ENCODE measurements around the gene ZSWIM1. TPM values are rescaled to one million over a fixed set of nuclear protein-coding genes. Genes with fewer than 3 reads are reported as not detected.

The ZSWIM1 gene
- total and polyA plus RNA-seq, 2 of the 13 experiments (the other 11 are each of a cell fraction or from before 2014, with no cell fraction given) = 9.5 to 11.7 TPM

DNA sequence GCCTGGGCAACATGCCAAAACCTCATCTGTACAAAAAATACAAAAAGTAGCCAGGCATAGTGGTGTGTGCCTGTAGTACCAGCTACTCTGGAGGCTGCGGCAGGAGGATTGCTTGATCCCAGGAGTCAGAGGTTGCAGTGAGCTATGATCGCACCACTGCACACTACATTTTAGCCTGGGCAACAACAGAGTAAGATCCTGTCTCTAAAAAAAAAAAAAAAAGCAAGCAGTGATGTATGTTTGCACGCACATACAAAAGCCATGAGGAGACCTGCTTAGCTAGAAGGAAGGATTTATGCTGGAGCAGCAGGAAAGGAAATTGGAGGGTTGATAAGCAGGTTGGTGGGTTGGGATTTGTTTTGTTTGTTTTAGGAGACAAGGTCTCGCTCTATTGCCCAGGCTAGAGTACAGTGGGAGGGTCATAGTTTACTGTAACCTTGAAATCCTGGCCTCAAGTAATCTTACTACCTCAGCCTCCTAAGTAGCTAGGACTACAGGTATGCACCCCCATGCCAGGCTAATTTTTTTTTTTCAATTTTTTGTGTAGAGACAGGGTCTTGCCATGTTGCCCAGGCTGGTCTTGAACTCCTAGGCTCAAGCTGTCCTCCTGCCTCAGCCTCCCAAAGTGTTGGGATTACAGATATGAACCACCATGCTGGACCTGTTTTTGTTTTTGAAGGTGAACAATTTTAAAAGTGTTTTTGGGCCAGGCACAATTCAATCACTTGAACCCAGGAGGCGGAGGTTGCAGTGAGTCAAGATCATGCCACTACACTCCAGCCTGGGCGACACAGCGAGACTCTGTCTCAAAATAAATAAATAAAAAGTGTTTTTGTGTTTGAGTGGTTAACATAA is 19.6 kb upstream of the ZSWIM1 start (continued):
- TF ChIP-seq, protein P1, sequence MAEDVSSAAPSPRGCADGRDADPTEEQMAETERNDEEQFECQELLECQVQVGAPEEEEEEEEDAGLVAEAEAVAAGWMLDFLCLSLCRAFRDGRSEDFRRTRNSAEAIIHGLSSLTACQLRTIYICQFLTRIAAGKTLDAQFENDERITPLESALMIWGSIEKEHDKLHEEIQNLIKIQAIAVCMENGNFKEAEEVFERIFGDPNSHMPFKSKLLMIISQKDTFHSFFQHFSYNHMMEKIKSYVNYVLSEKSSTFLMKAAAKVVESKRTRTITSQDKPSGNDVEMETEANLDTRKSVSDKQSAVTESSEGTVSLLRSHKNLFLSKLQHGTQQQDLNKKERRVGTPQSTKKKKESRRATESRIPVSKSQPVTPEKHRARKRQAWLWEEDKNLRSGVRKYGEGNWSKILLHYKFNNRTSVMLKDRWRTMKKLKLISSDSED (CRISPR knock-in tag; IDR thresholded peaks at IDR 0.05) = no peak
- TF ChIP-seq, protein P2, sequence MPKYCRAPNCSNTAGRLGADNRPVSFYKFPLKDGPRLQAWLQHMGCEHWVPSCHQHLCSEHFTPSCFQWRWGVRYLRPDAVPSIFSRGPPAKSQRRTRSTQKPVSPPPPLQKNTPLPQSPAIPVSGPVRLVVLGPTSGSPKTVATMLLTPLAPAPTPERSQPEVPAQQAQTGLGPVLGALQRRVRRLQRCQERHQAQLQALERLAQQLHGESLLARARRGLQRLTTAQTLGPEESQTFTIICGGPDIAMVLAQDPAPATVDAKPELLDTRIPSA (CRISPR knock-in tag; IDR thresholded peaks at IDR 0.05; ENCODE audit: borderline replicate concordance) = no peak
- TF ChIP-seq, protein P3, sequence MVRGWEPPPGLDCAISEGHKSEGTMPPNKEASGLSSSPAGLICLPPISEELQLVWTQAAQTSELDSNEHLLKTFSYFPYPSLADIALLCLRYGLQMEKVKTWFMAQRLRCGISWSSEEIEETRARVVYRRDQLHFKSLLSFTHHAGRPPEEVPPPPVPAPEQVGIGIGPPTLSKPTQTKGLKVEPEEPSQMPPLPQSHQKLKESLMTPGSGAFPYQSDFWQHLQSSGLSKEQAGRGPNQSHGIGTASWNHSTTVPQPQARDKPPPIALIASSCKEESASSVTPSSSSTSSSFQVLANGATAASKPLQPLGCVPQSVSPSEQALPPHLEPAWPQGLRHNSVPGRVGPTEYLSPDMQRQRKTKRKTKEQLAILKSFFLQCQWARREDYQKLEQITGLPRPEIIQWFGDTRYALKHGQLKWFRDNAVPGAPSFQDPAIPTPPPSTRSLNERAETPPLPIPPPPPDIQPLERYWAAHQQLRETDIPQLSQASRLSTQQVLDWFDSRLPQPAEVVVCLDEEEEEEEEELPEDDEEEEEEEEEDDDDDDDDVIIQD (CRISPR knock-in tag; IDR thresholded peaks at IDR 0.05; ENCODE audit: low read depth) = 0 out of 2 replicates have a peak, but pooled peaks have one; percentile 19
- TF ChIP-seq GTF3A (CRISPR knock-in tag; conservative IDR thresholded peaks at IDR 0.05) = no peak
- no peak for TF ChIP-seq RBM22 (optimal IDR thresholded peaks at IDR 0.05; ENCODE audit: low read length)
- no peak for TF ChIP-seq ZFP82 (CRISPR knock-in tag; IDR thresholded peaks at IDR 0.05; ENCODE audit: borderline replicate concordance)
- TF ChIP-seq ZFY (CRISPR knock-in tag; IDR thresholded peaks at IDR 0.05) = no peak
- TF ChIP-seq ZMAT3 (CRISPR knock-in tag; conservative IDR thresholded peaks at IDR 0.05) = no peak
- no peak for TF ChIP-seq EEA1 (CRISPR knock-in tag; IDR thresholded peaks at IDR 0.05; ENCODE audit: borderline replicate concordance)
- 0 out of 2 replicates have a peak, but pooled peaks have one; percentile 36 for TF ChIP-seq FOXC1 (CRISPR knock-in tag; IDR thresholded peaks at IDR 0.05; ENCODE audit: borderline replicate concordance)
- TF ChIP-seq RARG (CRISPR knock-in tag; IDR thresholded peaks at IDR 0.05; ENCODE audit: low read depth) = no peak
- TF ChIP-seq ZNF83 (CRISPR knock-in tag; IDR thresholded peaks at IDR 0.05; ENCODE audit: borderline replicate concordance) = no peak
- TF ChIP-seq, protein P4, sequence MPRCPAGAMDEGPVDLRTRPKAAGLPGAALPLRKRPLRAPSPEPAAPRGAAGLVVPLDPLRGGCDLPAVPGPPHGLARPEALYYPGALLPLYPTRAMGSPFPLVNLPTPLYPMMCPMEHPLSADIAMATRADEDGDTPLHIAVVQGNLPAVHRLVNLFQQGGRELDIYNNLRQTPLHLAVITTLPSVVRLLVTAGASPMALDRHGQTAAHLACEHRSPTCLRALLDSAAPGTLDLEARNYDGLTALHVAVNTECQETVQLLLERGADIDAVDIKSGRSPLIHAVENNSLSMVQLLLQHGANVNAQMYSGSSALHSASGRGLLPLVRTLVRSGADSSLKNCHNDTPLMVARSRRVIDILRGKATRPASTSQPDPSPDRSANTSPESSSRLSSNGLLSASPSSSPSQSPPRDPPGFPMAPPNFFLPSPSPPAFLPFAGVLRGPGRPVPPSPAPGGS (CRISPR knock-in tag; IDR thresholded peaks at IDR 0.05) = no peak
- TF ChIP-seq ZSCAN30 (CRISPR knock-in tag; IDR thresholded peaks at IDR 0.05) = 0 out of 2 replicates have a peak, but pooled peaks have one; percentile 36
- TF ChIP-seq SRSF1 (optimal IDR thresholded peaks at IDR 0.05; ENCODE audit: low read depth, low read length) = no peak
- TF ChIP-seq NAIF1 (CRISPR knock-in tag; IDR thresholded peaks at IDR 0.05; ENCODE audit: borderline replicate concordance) = peak; percentile 44; the same call in 1 of the 2 replicates
- TF ChIP-seq KDM5A (IDR thresholded peaks at IDR 0.05; ENCODE audit: borderline replicate concordance, low read length) = no peak
- TF ChIP-seq, protein P5, sequence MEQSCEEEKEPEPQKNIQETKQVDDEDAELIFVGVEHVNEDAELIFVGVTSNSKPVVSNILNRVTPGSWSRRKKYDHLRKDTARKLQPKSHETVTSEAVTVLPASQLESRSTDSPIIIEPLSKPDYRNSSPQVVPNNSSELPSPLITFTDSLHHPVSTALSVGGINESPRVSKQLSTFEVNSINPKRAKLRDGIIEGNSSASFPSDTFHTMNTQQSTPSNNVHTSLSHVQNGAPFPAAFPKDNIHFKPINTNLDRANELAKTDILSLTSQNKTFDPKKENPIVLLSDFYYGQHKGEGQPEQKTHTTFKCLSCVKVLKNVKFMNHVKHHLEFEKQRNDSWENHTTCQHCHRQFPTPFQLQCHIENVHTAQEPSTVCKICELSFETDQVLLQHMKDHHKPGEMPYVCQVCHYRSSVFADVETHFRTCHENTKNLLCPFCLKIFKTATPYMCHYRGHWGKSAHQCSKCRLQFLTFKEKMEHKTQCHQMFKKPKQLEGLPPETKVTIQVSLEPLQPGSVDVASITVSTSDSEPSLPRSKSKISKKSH (CRISPR knock-in tag; IDR thresholded peaks at IDR 0.05; ENCODE audit: borderline replicate concordance) = no peak
- no peak for TF ChIP-seq RXRB (CRISPR knock-in tag; IDR thresholded peaks at IDR 0.05; ENCODE audit: borderline replicate concordance)
- TF ChIP-seq SIX1 (CRISPR knock-in tag; IDR thresholded peaks at IDR 0.05; ENCODE audit: borderline replicate concordance) = no peak
- TF ChIP-seq ZNF496 (CRISPR knock-in tag; IDR thresholded peaks at IDR 0.05; ENCODE audit: insufficient replicate concordance) = no peak
- TF ChIP-seq ZNF788 (CRISPR knock-in tag; IDR thresholded peaks at IDR 0.05; ENCODE audit: borderline replicate concordance) = no peak
